ENCODE results near the gene BAIAP3.

DNA sequence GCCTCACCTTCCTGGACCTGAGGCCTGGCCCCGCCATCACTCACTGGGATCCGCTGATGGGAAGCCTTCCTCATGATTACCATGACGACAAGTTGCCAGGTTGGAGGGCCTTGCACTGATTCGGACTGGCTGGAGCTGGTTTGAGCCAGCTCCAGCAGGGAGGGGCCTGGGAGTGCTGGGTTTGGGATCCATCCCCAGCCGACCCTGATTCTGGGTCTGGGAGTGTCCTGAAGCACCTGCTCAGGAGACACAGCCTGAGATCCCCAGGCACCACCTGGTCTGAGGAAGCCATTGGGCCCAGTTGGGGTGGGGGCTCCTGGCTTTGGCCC is 5.9 kb upstream of the BAIAP3 start:
- TF ChIP-seq, protein P1, sequence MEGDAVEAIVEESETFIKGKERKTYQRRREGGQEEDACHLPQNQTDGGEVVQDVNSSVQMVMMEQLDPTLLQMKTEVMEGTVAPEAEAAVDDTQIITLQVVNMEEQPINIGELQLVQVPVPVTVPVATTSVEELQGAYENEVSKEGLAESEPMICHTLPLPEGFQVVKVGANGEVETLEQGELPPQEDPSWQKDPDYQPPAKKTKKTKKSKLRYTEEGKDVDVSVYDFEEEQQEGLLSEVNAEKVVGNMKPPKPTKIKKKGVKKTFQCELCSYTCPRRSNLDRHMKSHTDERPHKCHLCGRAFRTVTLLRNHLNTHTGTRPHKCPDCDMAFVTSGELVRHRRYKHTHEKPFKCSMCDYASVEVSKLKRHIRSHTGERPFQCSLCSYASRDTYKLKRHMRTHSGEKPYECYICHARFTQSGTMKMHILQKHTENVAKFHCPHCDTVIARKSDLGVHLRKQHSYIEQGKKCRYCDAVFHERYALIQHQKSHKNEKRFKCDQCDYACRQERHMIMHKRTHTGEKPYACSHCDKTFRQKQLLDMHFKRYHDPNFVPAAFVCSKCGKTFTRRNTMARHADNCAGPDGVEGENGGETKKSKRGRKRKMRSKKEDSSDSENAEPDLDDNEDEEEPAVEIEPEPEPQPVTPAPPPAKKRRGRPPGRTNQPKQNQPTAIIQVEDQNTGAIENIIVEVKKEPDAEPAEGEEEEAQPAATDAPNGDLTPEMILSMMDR (IDR thresholded peaks at IDR 0.05): no peak
- TF ChIP-seq POLR2AphosphoS5 (IDR thresholded peaks at IDR 0.05; ENCODE audit: insufficient read depth in 1 of 2, low read depth in 1 of 2): no peak
